Aorta (tissue), 5 donors: Measurements from ENCODE around the gene OR5K2. TPM values are rescaled to one million over a fixed set of nuclear protein-coding genes. Genes with fewer than 3 reads are reported as not detected.

Experiments
- ATAC-seq: fragments of 200-7000 bp; cut with Tn5 transposase; one replicate; pipeline ENCODE4 v1.9.1; 2022; ENCODE audit warnings: moderate library complexity; ENCODE audit not compliant: low FRiP score
- DNase-seq, 2 donors: peaks; one replicate each; pipeline ENCODE4 v3.0.0-alpha.2; 2020
- H3K27ac ChIP-seq, 2 donors: one replicate each; pipeline ENCODE4 v1.5.1; 2013; ENCODE audit warnings: low read length in 2 of 2, mild to moderate bottlenecking in 2 of 2, moderate library complexity in 2 of 2, control low read depth in 1 of 2, inconsistent platforms in 1 of 2, low read depth in 1 of 2
- H3K27me3 ChIP-seq, 2 donors: one replicate each; pipeline ENCODE4 v1.6.1; 2013; ENCODE audit warnings: control low read depth in 1 of 2, low read length in 1 of 2, mild to moderate bottlenecking in 1 of 2, moderate library complexity in 1 of 2; ENCODE audit not compliant: insufficient read depth in 2 of 2, control insufficient read depth in 1 of 2
- H3K36me3 ChIP-seq, 2 donors: one replicate each; pipeline ENCODE4 v1.6.1; 2013; ENCODE audit warnings: control low read depth in 1 of 2, low read length in 1 of 2, mild to moderate bottlenecking in 1 of 2; ENCODE audit not compliant: insufficient read depth in 2 of 2, control insufficient read depth in 1 of 2
- H3K4me1 ChIP-seq, 2 donors: one replicate each; pipeline ENCODE4 v1.6.1; 2013; ENCODE audit warnings: low read length in 2 of 2, control low read depth in 1 of 2, mild to moderate bottlenecking in 1 of 2, moderate library complexity in 1 of 2; ENCODE audit not compliant: insufficient read depth in 2 of 2, control insufficient read depth in 1 of 2
- H3K4me3 ChIP-seq, 2 donors: one replicate each; pipeline ENCODE4 v1.5.1; 2013; ENCODE audit warnings: low read length in 2 of 2, control low read depth in 1 of 2, mild to moderate bottlenecking in 1 of 2
- H3K9me3 ChIP-seq: one replicate; pipeline ENCODE4 v1.6.1; 2013; ENCODE audit warnings: mild to moderate bottlenecking, low read length; ENCODE audit not compliant: control insufficient read depth
- WGBS, 2 donors: extraction: QIAGEN DNeasy Blood & Tissue Kit; methylation state at CpG; one replicate each; pipeline ENCODE4 v1.1.7; 2013; 5-methylcytosine and 5-hydroxymethylcytosine counted together
- intact Hi-C, 2 donors: fragments of 100-400 bp; cut with DNase I; formaldehyde crosslinking; loops; one replicate each; pipeline versions ENCODE4 v1.14.2 to v1.15.0; 2022
- polyA plus RNA-seq, 2 donors: library from polyadenylated mRNA; stranded (reverse); fragments of 200-250 nt; gene quantifications; one replicate each; pipeline ENCODE4 v1.2.3, GENCODE V29; 2013
- total RNA-seq, 2 donors: library from RNA; stranded (reverse); fragmentation: NEBNext Ultra II Directional; extraction: Animal tissue kit (Norgen Biotek cat#: 25700); gene quantifications; one replicate each; pipeline ENCODE4 v1.2.1, GENCODE V29; 2021
- donor health status: healthy with polysubstance abuse.
- donor health status: Bipolar disorder and iron deficiency.
- donor health status: DM: no; HTN: no; CAD: no.
- donor health status: DM: no; HTN: no; CAD: no.
- donor health status: DM: yes; HTN: yes; CAD: no.

Gene OR5K2
- total and polyA plus RNA-seq, 4 donors, result not detected

- ATAC-seq, result no peak
- H3K9me3 ChIP-seq, result peaks cover 16% of the 10 kb centered on the region
These were observed 13.9 kb upstream of the OR5K2 start for GRCh38 chr3:98483626-98484025.

GRCh38 chr3:98500019-98500418 is 2.5 kb downstream of the OR5K2 start:
- no peaks in the 10 kb centered on the region for H3K4me1 ChIP-seq
- intact Hi-C loops, result no loop called here
- ATAC-seq (no peak), DNase-seq (no peak)
- H3K4me3 ChIP-seq, result no peak overlapping the region
- H3K9me3 ChIP-seq, result no peaks in the 10 kb centered on the region
- 55 to 64% methylated on average over 4 of the region's 4 CpGs for WGBS, 2 donors
- H3K36me3 ChIP-seq, result no peaks in the 10 kb centered on the region
- H3K27ac ChIP-seq, result no peak overlapping the region
- no peaks in the 10 kb centered on the region for H3K27me3 ChIP-seq

More at GRCh38 chr3:98483626-98484025, 13.9 kb upstream of the OR5K2 start:
- intact Hi-C loops, result no loop called here
- H3K4me3 ChIP-seq, result no peak overlapping the region
- WGBS, 2 donors, result 82 to 83% methylated on average over 3 of the region's 3 CpGs
- H3K27ac ChIP-seq, result no peak overlapping the region
- H3K27me3 ChIP-seq, result peaks cover 0 to 1% of the 10 kb centered on the region in 2 donors
- no peak for DNase-seq
- no peaks in the 10 kb centered on the region for H3K4me1 ChIP-seq
- no peaks in the 10 kb centered on the region for H3K36me3 ChIP-seq

GRCh38 chr3:98501270-98501669 is 3.8 kb downstream of the OR5K2 start:
- Histone ChIP-seq H3K27me3 (no peaks in the 10 kb centered on the region), H3K27ac (no peak overlapping the region), H3K9me3 (no peaks in the 10 kb centered on the region), H3K4me1 (no peaks in the 10 kb centered on the region), H3K36me3 (no peaks in the 10 kb centered on the region), H3K4me3 (no peak overlapping the region)
- ATAC-seq (no peak), DNase-seq (no peak)
- intact Hi-C loops, result no loop called here
- 58 to 81% methylated on average over 4 of the region's 4 CpGs for WGBS, 2 donors

DNA sequence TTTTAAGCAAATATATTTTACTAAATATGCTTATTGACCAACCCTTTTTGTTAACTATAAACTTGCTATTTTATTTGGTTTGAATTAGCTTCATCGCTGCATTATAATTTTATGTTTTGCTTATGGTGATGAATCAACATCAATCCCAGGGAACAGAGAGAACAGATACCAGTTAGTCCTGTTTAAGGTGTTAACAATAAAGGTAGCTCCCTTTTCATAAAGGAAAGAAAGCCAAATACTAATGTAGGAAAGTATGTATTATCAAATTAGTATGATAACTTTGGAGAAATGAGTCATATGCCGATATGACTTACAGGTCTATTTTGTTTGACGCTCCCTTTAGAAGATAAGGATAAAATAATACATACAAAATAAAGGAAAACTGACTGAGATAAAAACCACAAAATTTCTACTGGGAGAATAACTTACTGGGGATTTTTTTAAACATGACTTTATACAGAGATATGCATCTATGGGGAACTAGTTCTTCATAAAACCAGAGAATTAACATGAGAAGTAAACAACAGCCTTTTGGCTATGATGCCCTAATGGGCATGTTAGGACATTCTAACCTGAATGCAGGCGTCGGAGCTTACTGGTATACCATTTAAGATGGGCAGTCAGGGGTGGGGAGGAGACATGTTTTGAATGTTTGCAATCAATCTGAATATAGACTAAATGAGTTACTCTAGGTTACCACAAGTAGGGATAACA is 4.5 kb downstream of the OR5K2 start:
- ATAC-seq (no peak), DNase-seq (no peak)
- no peaks in the 10 kb centered on the region for H3K9me3 ChIP-seq
- peaks cover 0 to 2% of the 10 kb centered on the region in 2 donors for H3K36me3 ChIP-seq
- H3K4me1 ChIP-seq, result no peaks in the 10 kb centered on the region
- H3K4me3 ChIP-seq, result no peak overlapping the region
- no peaks in the 10 kb centered on the region for H3K27me3 ChIP-seq
- no peak overlapping the region for H3K27ac ChIP-seq
- intact Hi-C loops, result no loop called here
- 92 to 93% methylated on average over 5 of the region's 5 CpGs for WGBS, 2 donors

- ATAC-seq (no peak), DNase-seq (no peak)
- 45 to 47% methylated on average over 4 of the region's 4 CpGs for WGBS, 2 donors
- Histone ChIP-seq H3K9me3 (no peaks in the 10 kb centered on the region), H3K27ac (no peak overlapping the region), H3K27me3 (no peaks in the 10 kb centered on the region), H3K4me1 (no peaks in the 10 kb centered on the region), H3K36me3 (peaks cover 0 to 2% of the 10 kb centered on the region in 2 donors), H3K4me3 (no peak overlapping the region)
- intact Hi-C loops, result no loop called here
These were observed 7.1 kb downstream of the OR5K2 start for GRCh38 chr3:98504539-98504938.

- peaks cover 0 to 2% of the 10 kb centered on the region in 2 donors for H3K36me3 ChIP-seq
- no peak overlapping the region for H3K27ac ChIP-seq
- H3K27me3 ChIP-seq, result no peaks in the 10 kb centered on the region
- H3K4me1 ChIP-seq, result no peaks in the 10 kb centered on the region
- 98 to 100% methylated on average over 2 of the region's 2 CpGs for WGBS, 2 donors
- no peaks in the 10 kb centered on the region for H3K9me3 ChIP-seq
- DNase-seq (no peak), ATAC-seq (no peak)
- intact Hi-C loops, result no loop called here
- H3K4me3 ChIP-seq, result no peak overlapping the region
These were observed 11.1 kb downstream of the OR5K2 start for GRCh38 chr3:98508582-98508981.

DNA sequence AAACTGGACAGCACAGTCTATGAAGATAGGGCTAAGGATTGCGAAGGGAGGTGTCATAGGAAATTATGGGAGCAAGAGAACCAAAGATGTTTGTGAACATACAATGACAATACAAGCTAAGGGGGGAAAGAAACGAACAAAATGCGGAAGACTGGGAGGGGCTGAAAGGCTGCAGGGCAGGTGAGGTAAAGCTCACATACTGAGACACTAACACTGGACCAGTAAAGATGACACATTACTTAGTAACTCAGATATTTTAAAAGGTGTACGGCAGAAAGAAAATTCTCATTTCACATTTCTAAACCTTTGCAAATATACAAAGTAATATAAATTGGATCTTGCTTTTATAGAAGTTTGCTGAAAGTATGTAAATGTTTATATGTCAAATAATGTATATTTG is 15.1 kb downstream of the OR5K2 start:
- H3K36me3 ChIP-seq, result peaks cover 0 to 5% of the 10 kb centered on the region in 2 donors
- ATAC-seq, result no peak
- 94% methylated on average over 4 of the region's 4 CpGs for WGBS, 2 donors
- no peak overlapping the region for H3K27ac ChIP-seq
- H3K9me3 ChIP-seq, result no peaks in the 10 kb centered on the region
- no peak overlapping the region for H3K4me3 ChIP-seq
- H3K27me3 ChIP-seq, result no peaks in the 10 kb centered on the region
- intact Hi-C loops, result no loop called here
- H3K4me1 ChIP-seq, result no peaks in the 10 kb centered on the region
- DNase-seq, result no peak

- Histone ChIP-seq H3K4me1 (no peaks in the 10 kb centered on the region), H3K27me3 (no peaks in the 10 kb centered on the region), H3K9me3 (no peaks in the 10 kb centered on the region), H3K4me3 (no peak overlapping the region), H3K36me3 (peaks cover 0 to 5% of the 10 kb centered on the region in 2 donors), H3K27ac (no peak overlapping the region)
- intact Hi-C loops, result no loop called here
- DNase-seq (no peak), ATAC-seq (no peak)
- WGBS, 2 donors, result 78 to 80% methylated on average over 4 of the region's 4 CpGs
These were observed 15.6 kb downstream of the OR5K2 start for GRCh38 chr3:98513091-98513511.

- H3K36me3 ChIP-seq, result peaks cover 0 to 5% of the 10 kb centered on the region in 2 donors
- intact Hi-C loops, result no loop called here
These were observed 16.3 kb downstream of the OR5K2 start for GRCh38 chr3:98513736-98514135.

More at GRCh38 chr3:98513736-98514135, 16.3 kb downstream of the OR5K2 start:
- Histone ChIP-seq H3K4me1 (no peaks in the 10 kb centered on the region), H3K4me3 (no peak overlapping the region), H3K9me3 (no peaks in the 10 kb centered on the region), H3K27me3 (no peaks in the 10 kb centered on the region), H3K27ac (no peak overlapping the region)
- ATAC-seq (no peak), DNase-seq (no peak)
- 95% methylated on average over 3 of the region's 3 CpGs for WGBS, 2 donors
